Head of caudate nucleus (tissue), 42 donors: ENCODE measurements around the gene PLCG2.

ENCODE experiments used
- DNase-seq, 42 donors: peaks; one replicate each; pipeline versions ENCODE4 v3.0.0 to v3.0.0-alpha.2; 2020 to 2021; ENCODE audit warnings: mixed read lengths in 7 of 42
- intact Hi-C: fragments of 100-400 bp; cut with DNase I; formaldehyde crosslinking; loops from one replicate; pipeline ENCODE4 v1.15.0; 2022

PLCG2 gene

GRCh38 chr16:81888520-81889394 lies 109.7 kb downstream of the PLCG2 start:
- intact Hi-C loops: no loop called here
- DNase-seq: no peak

GRCh38 chr16:81891736-81892364 lies 112.8 kb downstream of the PLCG2 start:
- intact Hi-C loops: no loop called here

GRCh38 chr16:81894592-81894991 lies 115.5 kb downstream of the PLCG2 start:
- no peak for DNase-seq
- intact Hi-C loops: no loop called here

More at GRCh38 chr16:81891736-81892364, 112.8 kb downstream of the PLCG2 start:
- no peak for DNase-seq

GRCh38 chr16:81896902-81897301 lies 117.8 kb downstream of the PLCG2 start:
- no peak for DNase-seq
- intact Hi-C loops: no loop called here

GRCh38 chr16:81899601-81900000 lies 120.5 kb downstream of the PLCG2 start:
- no peak for DNase-seq
- intact Hi-C loops: no loop called here

- intact Hi-C loops: no loop called here
- no peak for DNase-seq
Observed at GRCh38 chr16:81900014-81900413, 120.9 kb downstream of the PLCG2 start.

GRCh38 chr16:81900456-81900855 lies 121.4 kb downstream of the PLCG2 start:
- intact Hi-C loops: no loop called here
- DNase-seq: no peak

- intact Hi-C loops: no loop called here
- no peak for DNase-seq
Observed at GRCh38 chr16:81901484-81901883, 122.4 kb downstream of the PLCG2 start.

- intact Hi-C loops: no loop called here
- no peak for DNase-seq
Observed at GRCh38 chr16:81902025-81902424, 122.9 kb downstream of the PLCG2 start.

GRCh38 chr16:81904320-81904719 lies 125.2 kb downstream of the PLCG2 start:
- intact Hi-C loops: no loop called here

GRCh38 chr16:81905277-81905676 lies 126.2 kb downstream of the PLCG2 start:
- DNase-seq: no peak
- intact Hi-C loops: no loop called here

More at GRCh38 chr16:81904320-81904719, 125.2 kb downstream of the PLCG2 start:
- no peak for DNase-seq

GRCh38 chr16:81907681-81908080 lies 128.6 kb downstream of the PLCG2 start:
- DNase-seq: no peak
- intact Hi-C loops: no loop called here

GRCh38 chr16:81908466-81909262 lies 129.6 kb downstream of the PLCG2 start:
- peak in 10 of 42 donors; percentile 15 to 59 (median 28) for DNase-seq
- intact Hi-C loops: no loop called here

- intact Hi-C loops: no loop called here
- no peak for DNase-seq
Observed at GRCh38 chr16:81910366-81910885, 131.3 kb downstream of the PLCG2 start.

GRCh38 chr16:81912395-81912794 lies 133.3 kb downstream of the PLCG2 start:
- DNase-seq: no peak
- intact Hi-C loops: no loop called here

GRCh38 chr16:81913222-81913621 lies 134.1 kb downstream of the PLCG2 start:
- no peak for DNase-seq
- intact Hi-C loops: no loop called here

GRCh38 chr16:81917375-81917774 lies 138.3 kb downstream of the PLCG2 start:
- DNase-seq: no peak
- intact Hi-C loops: no loop called here

- intact Hi-C loops: no loop called here
- DNase-seq: no peak
Observed at GRCh38 chr16:81918927-81919326, 139.8 kb downstream of the PLCG2 start.

GRCh38 chr16:81920498-81920897 lies 141.4 kb downstream of the PLCG2 start:
- no peak for DNase-seq
- intact Hi-C loops: no loop called here
